ENCODE measurements around the gene LDAH. TPM values are rescaled to one million over a fixed set of nuclear protein-coding genes. Genes with fewer than 3 reads are reported as not detected.

Gene LDAH
- total RNA-seq, 1 experiment from 2014 or later, result 78.5 TPM

GRCh38 chr2:20674974-20675679, 147.8 kb downstream of the LDAH start:
- H3K9me2 ChIP-seq (replicated peaks; ENCODE audit: insufficient read depth, low read length), result no peaks in the 10 kb centered on the region
- peaks cover 27% of the 10 kb centered on the region for H3K4me1 ChIP-seq (ENCODE audit: low read length)
- no peaks in the 10 kb centered on the region for H4K20me1 ChIP-seq (ENCODE audit: insufficient read depth, low read depth, low read length)
- no peaks in the 10 kb centered on the region for H3K27me3 ChIP-seq (ENCODE audit: low read length)
- H3K9ac ChIP-seq (ENCODE audit: low read length), result no peak overlapping the region
- no peaks in the 10 kb centered on the region for H3K36me3 ChIP-seq (ENCODE audit: insufficient read depth, low read length)
- H3K4me2 ChIP-seq (ENCODE audit: low read depth, low read length, poor library complexity, severe bottlenecking), result no peak overlapping the region
- H3K27ac ChIP-seq (ENCODE audit: low read length), result no peak overlapping the region
- no peak overlapping the region for H2AFZ ChIP-seq (ENCODE audit: low read length)
- H3K4me3 ChIP-seq (ENCODE audit: low read length), result no peak overlapping the region
- H3K79me2 ChIP-seq (ENCODE audit: low read length), result no peaks in the 10 kb centered on the region
- DNase-seq, result no peak
- H3K9me3 ChIP-seq (ENCODE audit: low read length), result no peaks in the 10 kb centered on the region

- Histone ChIP-seq H3K4me3 (ENCODE audit: low read length) (no peak overlapping the region), H3K4me2 (ENCODE audit: low read depth, low read length, poor library complexity, severe bottlenecking) (no peak overlapping the region), H3K27me3 (ENCODE audit: low read length) (no peaks in the 10 kb centered on the region), H3K4me1 (ENCODE audit: low read length) (peaks cover 27% of the 10 kb centered on the region), H3K9me3 (ENCODE audit: low read length) (no peaks in the 10 kb centered on the region), H3K36me3 (ENCODE audit: insufficient read depth, low read length) (no peaks in the 10 kb centered on the region), H3K9me2 (replicated peaks; ENCODE audit: insufficient read depth, low read length) (no peaks in the 10 kb centered on the region), H3K27ac (ENCODE audit: low read length) (no peak overlapping the region), H4K20me1 (ENCODE audit: insufficient read depth, low read depth, low read length) (no peaks in the 10 kb centered on the region), H2AFZ (ENCODE audit: low read length) (no peak overlapping the region), H3K9ac (ENCODE audit: low read length) (no peak overlapping the region), H3K79me2 (ENCODE audit: low read length) (no peaks in the 10 kb centered on the region)
- no peak for DNase-seq
Observed at GRCh38 chr2:20674309-20674965, 148.5 kb downstream of the LDAH start.

GRCh38 chr2:20673686-20674308, 149.1 kb downstream of the LDAH start:
- DNase-seq, result no peak
- Histone ChIP-seq H3K9me2 (replicated peaks; ENCODE audit: insufficient read depth, low read length) (no peaks in the 10 kb centered on the region), H3K27ac (ENCODE audit: low read length) (no peak overlapping the region), H3K4me3 (ENCODE audit: low read length) (no peak overlapping the region), H3K79me2 (ENCODE audit: low read length) (no peaks in the 10 kb centered on the region), H3K4me2 (ENCODE audit: low read depth, low read length, poor library complexity, severe bottlenecking) (no peak overlapping the region), H2AFZ (ENCODE audit: low read length) (no peak overlapping the region), H3K27me3 (ENCODE audit: low read length) (no peaks in the 10 kb centered on the region), H3K9ac (ENCODE audit: low read length) (no peak overlapping the region), H3K36me3 (ENCODE audit: insufficient read depth, low read length) (no peaks in the 10 kb centered on the region), H3K9me3 (ENCODE audit: low read length) (no peaks in the 10 kb centered on the region), H3K4me1 (ENCODE audit: low read length) (peaks cover 27% of the 10 kb centered on the region), H4K20me1 (ENCODE audit: insufficient read depth, low read depth, low read length) (no peaks in the 10 kb centered on the region)

GRCh38 chr2:20672201-20672951, 150.5 kb downstream of the LDAH start:
- no peaks in the 10 kb centered on the region for H3K9me2 ChIP-seq (replicated peaks; ENCODE audit: insufficient read depth, low read length)

GRCh38 chr2:20671736-20672080, 151.2 kb downstream of the LDAH start:
- Histone ChIP-seq H3K9ac (ENCODE audit: low read length) (no peak overlapping the region), H3K9me3 (ENCODE audit: low read length) (no peaks in the 10 kb centered on the region), H3K27me3 (ENCODE audit: low read length) (no peaks in the 10 kb centered on the region), H3K36me3 (ENCODE audit: insufficient read depth, low read length) (no peaks in the 10 kb centered on the region), H3K4me3 (ENCODE audit: low read length) (no peak overlapping the region), H3K4me1 (ENCODE audit: low read length) (peaks cover 13% of the 10 kb centered on the region), H3K4me2 (ENCODE audit: low read depth, low read length, poor library complexity, severe bottlenecking) (no peak overlapping the region), H2AFZ (ENCODE audit: low read length) (no peak overlapping the region), H3K79me2 (ENCODE audit: low read length) (no peaks in the 10 kb centered on the region), H3K9me2 (replicated peaks; ENCODE audit: insufficient read depth, low read length) (no peaks in the 10 kb centered on the region), H4K20me1 (ENCODE audit: insufficient read depth, low read depth, low read length) (no peaks in the 10 kb centered on the region), H3K27ac (ENCODE audit: low read length) (no peak overlapping the region)
- DNase-seq, result no peak

More at GRCh38 chr2:20672201-20672951, 150.5 kb downstream of the LDAH start:
- Histone ChIP-seq H3K27ac (ENCODE audit: low read length) (no peak overlapping the region), H3K9me3 (ENCODE audit: low read length) (no peaks in the 10 kb centered on the region), H3K27me3 (ENCODE audit: low read length) (no peaks in the 10 kb centered on the region), H3K4me2 (ENCODE audit: low read depth, low read length, poor library complexity, severe bottlenecking) (no peak overlapping the region), H3K4me3 (ENCODE audit: low read length) (no peak overlapping the region), H4K20me1 (ENCODE audit: insufficient read depth, low read depth, low read length) (no peaks in the 10 kb centered on the region), H3K36me3 (ENCODE audit: insufficient read depth, low read length) (no peaks in the 10 kb centered on the region), H2AFZ (ENCODE audit: low read length) (no peak overlapping the region), H3K79me2 (ENCODE audit: low read length) (no peaks in the 10 kb centered on the region), H3K4me1 (ENCODE audit: low read length) (peaks cover 19% of the 10 kb centered on the region), H3K9ac (ENCODE audit: low read length) (no peak overlapping the region)
- no peak for DNase-seq

- no peak for DNase-seq
- no peaks in the 10 kb centered on the region for H4K20me1 ChIP-seq (ENCODE audit: insufficient read depth, low read depth, low read length)
- no peaks in the 10 kb centered on the region for H3K27me3 ChIP-seq (ENCODE audit: low read length)
- no peaks in the 10 kb centered on the region for H3K79me2 ChIP-seq (ENCODE audit: low read length)
- H3K9me3 ChIP-seq (ENCODE audit: low read length), result no peaks in the 10 kb centered on the region
- H3K4me1 ChIP-seq (ENCODE audit: low read length), result peaks cover 13% of the 10 kb centered on the region
- H3K36me3 ChIP-seq (ENCODE audit: insufficient read depth, low read length), result no peaks in the 10 kb centered on the region
- H3K4me2 ChIP-seq (ENCODE audit: low read depth, low read length, poor library complexity, severe bottlenecking), result no peak overlapping the region
- H3K9me2 ChIP-seq (replicated peaks; ENCODE audit: insufficient read depth, low read length), result no peaks in the 10 kb centered on the region
- H2AFZ ChIP-seq (ENCODE audit: low read length), result no peak overlapping the region
- no peak overlapping the region for H3K4me3 ChIP-seq (ENCODE audit: low read length)
- no peak overlapping the region for H3K27ac ChIP-seq (ENCODE audit: low read length)
- H3K9ac ChIP-seq (ENCODE audit: low read length), result no peak overlapping the region
Observed at GRCh38 chr2:20671036-20671735, 151.7 kb downstream of the LDAH start.

GRCh38 chr2:20670315-20671035, 152.4 kb downstream of the LDAH start:
- no peaks in the 10 kb centered on the region for H3K27me3 ChIP-seq (ENCODE audit: low read length)
- DNase-seq, result no peak
- H3K27ac ChIP-seq (ENCODE audit: low read length), result no peak overlapping the region
- H3K36me3 ChIP-seq (ENCODE audit: insufficient read depth, low read length), result no peaks in the 10 kb centered on the region
- no peak overlapping the region for H2AFZ ChIP-seq (ENCODE audit: low read length)
- H3K4me3 ChIP-seq (ENCODE audit: low read length), result no peak overlapping the region
- H3K9me2 ChIP-seq (replicated peaks; ENCODE audit: insufficient read depth, low read length), result no peaks in the 10 kb centered on the region
- H3K9me3 ChIP-seq (ENCODE audit: low read length), result no peaks in the 10 kb centered on the region
- H3K4me1 ChIP-seq (ENCODE audit: low read length), result peaks cover 7% of the 10 kb centered on the region
- no peaks in the 10 kb centered on the region for H4K20me1 ChIP-seq (ENCODE audit: insufficient read depth, low read depth, low read length)
- H3K4me2 ChIP-seq (ENCODE audit: low read depth, low read length, poor library complexity, severe bottlenecking), result no peak overlapping the region
- no peak overlapping the region for H3K9ac ChIP-seq (ENCODE audit: low read length)
- no peaks in the 10 kb centered on the region for H3K79me2 ChIP-seq (ENCODE audit: low read length)

Measured in Karpas-422 (cell line).